CD4-positive, alpha-beta T cell treated with Interleukin-4 for 4 hours (primary cell): ENCODE measurements around the gene TRIP13.

Source experiments
- DNase-seq: peaks from one replicate; pipeline ENCODE4 v3.0.0-alpha.2; 2020

TRIP13 gene

DNA sequence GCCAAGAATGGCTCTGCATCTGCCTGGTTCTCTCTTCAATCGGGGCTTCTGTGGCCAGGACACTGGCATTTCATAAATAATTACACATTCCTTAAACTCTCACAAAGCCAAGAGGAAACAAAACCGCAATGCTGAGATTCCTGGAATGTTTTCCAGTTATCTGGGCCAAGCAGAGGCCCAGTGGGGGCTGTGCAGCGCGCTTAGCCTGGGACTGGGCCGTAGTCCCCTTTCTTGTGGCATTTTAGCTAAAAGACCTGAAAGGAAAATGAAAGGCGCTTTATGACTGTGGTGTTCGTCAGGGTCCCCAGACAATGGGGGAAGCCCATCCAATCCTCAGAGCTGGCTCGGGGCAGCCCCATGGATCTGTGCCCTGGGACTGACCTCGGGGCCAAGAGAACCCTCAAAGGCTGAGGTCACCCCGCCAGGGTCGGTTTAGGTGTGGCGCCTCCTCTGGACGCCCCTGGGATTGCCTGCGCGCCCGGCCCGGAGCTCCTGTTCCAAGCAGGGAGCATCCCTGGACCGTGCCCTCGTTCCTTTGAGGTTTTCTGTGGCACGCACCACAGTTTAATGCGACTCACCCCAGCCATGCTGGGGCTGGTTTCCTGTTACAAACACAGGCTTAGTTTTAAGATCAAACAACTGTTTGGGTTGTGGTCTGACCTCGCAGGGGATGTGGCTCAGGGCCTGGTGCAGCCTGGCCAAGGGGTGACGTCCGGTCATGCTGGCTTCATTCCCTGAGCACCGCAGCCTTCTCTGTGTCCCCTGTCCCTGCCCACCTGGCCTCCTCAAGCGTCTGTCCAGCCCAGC lies 64.5 kb downstream of the TRIP13 start:
- DNase-seq = no peak

DNA sequence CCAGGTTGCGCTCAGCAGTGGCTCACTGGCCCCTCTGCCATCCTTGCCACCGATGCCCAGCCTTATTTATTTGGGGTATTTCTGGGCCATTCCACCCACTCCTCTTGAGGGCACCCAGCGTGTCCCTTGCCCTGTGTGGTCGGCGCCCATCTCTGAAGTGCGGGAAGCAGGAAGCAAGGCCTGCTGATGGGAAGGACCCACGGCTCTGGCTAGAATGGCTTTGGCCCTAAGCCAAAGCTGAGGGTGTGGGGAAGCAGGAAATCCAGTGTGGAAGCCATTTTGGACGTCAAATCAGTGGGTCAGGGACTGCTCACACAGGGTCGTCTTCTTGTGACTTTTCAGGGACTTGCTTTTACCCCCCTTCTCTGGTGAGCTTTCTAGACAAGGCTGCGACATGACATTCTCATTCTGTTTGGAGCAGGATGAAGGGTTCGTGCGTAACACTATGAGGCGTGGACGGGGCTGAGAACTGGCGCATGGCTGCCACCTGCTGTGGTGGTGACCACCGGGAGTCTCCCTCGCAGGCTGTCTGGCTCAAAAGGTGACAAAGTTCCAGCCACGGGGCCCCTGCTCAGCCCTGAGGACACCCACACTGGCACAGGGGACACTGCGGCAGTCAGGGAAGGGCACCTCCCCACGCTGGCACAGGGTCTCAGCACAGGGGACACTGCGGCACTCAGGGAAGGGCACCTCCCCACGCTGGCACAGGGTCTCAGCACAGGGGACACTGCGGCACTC lies 65.2 kb downstream of the TRIP13 start:
- DNase-seq = no peak

DNA sequence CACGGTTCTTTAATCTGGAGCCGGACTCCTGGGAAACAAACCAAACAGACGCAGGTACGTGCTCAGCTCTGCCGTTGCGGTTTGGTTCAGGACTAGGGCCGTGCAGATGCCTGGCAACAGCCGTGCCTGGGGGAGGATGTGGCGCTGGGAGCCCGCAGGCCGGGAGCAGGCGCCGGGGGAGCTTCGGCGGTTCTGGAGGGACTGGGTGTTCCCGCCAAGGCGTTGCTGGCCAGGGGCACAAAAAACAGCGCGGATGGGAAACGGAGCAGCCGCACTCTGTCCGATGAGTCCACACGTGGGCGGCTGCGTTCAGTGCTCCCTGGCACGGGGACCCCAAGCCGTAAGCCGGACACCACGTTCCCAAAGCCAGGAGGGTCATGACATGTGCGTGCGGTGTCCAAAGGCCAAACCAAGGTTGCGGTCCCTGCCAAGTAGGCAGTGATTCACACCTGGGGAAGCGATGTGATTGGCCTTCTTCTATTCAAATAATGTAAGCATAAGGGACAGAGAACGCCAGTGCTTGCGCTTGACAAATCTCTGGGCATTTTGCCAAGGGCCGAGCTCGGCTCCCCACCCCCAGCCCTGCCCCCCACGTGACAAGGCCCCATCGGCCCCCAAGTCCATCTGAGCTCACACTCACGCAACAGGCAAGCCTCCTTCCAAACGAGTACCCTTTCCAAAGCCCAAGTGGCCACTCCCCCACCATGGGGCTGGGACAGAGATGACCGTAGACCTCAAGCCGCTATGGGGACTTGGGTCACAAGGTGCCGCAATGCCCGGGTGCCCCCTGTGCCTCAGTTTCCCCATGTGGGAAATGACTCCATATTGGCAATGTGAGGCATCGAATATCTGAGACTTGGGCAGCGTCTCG lies 66.3 kb downstream of the TRIP13 start:
- DNase-seq = no peak

DNA sequence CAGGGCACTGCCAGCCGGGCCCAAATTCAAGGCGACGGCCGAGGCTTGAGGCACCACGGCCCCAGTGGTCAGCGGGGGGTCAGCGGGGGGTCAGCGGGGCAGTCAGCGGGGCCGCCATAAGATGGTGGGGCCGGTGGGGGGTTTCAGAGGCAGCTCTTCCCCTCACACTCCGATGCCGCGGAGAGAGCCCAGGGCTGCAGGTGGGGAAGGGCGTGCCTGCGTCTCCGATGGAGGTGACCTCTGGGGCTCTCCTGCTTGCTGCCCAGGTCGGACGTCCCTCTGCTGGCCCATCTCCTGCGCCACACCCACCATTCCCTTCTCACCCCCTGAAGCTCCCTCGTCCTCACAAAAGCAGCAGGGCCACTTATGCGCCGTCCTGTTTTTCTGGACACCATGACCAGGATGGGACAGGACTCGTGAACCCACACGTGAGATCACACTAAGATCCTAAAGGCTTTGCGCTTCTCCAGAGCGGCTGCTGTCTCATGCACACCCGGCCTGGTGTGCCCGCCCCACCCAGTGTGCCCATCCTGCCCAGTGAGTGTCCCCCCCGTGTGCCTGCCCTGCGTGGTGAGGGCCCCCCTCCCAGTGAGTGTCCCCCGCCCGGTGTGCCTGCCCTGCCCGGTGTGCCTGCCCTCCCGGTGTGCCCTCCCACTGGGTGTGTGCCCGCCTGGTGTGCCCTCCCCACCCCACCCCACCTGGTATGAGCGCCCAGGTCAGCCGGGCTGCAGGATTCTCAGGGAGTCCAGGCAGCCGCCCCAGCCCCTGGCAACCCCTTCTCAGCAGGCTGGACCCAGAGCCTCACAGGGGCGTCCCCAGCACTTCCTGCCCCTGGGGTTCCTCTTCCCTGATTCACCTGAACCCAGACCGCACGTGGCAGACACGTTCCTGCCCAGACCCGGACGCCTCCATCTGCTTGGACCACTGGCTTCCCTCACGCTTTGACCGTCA lies 67.2 kb downstream of the TRIP13 start:
- DNase-seq = no peak

DNA sequence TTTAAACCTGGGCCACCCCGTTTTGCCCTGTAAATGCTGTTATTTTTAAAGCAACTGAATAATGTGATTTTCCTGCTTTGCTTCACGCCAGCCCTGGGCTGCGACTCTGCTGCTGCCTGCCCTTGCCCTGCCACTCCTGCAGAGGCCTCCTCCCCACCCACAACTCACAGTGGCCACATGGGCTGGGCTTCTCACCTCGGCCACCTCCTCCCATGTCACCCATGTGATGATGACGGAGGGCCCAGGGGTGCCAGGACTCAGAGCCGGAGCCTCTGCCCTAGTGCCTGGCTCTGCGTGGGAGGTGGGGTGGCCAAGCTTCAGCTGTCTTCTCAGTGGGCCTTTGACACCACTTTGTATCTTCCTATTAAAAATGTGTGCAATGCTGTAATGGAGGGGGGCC lies 67.9 kb downstream of the TRIP13 start:
- no peak for DNase-seq

DNA sequence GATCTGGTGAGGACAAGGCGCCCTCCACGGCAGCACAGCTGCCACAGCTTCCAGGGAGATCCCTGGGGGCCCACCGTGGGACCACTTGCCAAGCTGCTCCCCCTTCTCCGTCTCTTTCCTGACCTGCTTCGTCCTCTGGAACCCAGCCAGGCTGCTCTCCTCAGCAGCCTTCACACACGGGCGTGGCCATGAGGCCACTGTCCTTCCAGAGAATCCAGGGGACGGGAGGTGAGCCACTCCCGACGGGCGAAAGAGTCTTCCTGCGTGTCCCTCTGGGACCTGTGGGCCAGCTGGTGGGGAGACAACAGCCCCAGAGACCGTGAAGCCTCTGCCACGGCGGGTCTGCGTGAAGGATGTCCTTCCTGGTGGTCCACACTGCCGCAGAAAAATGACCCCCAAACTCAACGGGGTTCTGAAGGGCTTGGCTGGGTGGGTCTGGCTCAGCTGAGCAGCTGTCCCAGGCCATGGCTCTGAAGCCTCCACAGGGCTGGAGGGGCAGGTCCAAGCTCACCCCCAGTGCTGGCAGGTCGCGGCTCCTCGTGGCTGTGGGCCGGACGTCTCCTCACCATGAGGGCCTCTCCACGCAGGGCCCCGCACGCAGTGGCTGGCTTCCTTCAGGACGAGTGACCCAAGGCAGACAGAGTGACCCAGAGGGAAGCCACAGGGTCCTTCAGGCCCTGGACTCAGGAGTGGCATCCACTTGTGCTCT lies 68.5 kb downstream of the TRIP13 start:
- no peak for DNase-seq

DNA sequence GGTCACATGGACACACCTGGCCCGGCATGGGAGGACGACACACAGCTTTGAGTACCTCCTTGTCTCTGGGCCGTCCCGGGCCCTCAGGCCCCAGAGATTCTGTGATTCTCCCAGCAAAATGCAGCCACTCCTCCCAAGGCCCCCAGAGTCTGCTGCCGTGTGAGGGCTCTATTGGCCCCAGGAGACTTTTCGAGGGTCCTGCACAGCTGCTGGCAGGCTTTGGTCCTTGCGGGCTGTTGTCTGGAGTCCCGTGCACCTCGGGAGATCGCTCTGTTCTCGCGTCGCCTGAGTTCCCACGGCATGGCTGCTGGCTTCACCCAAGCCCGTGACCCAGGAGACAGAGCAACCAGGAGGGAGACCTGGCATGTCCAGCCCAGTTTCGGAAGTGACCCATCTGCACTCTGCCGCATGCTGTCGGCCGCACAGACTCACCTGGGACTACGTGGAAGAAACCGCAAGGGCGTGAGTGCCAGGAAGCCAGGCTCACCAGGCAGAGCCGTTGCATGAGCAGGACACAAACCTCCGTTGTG lies 69.1 kb downstream of the TRIP13 start:
- DNase-seq = no peak

DNA sequence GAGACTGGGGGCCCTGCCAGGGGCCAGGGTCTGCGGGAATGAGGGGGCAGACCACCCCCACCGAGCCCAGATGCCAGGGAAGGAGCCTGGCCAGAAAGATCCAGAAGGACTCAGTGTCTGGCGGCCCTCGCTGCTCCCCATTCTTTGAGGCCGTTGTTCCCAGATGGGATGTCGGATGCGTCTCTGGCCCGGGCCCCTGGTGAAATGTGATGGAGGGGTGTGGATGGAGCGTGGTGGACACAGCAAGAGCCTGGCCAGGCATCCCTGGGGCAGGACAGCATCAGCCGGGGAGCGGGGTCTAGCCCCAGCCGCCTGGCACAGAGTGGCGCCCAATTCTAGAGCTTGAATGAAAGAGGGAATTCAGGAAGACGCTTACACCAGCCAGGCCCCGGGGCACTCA lies 69.7 kb downstream of the TRIP13 start:
- no peak for DNase-seq

DNA sequence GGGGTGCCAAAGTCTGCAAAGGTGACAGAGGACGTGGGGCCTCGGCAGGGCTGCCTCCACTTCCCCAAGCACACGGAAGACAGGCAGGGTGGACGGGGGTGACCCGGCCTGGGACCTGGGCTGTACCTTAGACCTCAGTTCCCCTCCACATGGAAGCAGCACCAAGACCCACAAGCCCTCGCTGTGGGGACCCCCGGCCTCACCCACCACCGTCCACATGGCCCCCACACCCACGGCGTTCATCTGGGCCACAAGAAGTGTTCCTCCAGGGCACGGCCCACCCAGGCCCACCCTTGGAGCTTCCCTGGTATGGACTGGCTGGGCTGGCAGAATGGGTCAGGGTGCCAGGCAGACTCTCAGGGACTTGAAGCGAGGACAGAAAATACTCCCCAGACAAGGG lies 70.1 kb downstream of the TRIP13 start:
- no peak for DNase-seq

DNA sequence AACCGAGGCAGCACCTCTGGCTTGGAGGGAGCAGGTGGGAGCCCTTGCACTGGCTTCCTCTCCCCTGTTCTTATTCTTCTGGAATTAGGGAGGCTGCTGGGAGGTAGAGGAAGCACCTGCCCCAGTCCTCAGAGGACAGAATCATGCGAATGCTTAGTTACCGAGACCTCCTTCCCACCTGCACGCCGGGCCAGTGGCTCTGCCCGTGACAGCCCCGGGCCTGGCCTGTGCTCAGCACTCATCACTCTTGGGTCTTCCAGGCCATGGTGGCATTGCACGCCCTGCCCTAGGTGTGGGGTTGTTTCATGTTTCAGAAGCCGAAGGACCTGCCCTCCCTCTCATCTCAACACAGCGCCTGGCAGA lies 70.6 kb downstream of the TRIP13 start:
- no peak for DNase-seq

DNA sequence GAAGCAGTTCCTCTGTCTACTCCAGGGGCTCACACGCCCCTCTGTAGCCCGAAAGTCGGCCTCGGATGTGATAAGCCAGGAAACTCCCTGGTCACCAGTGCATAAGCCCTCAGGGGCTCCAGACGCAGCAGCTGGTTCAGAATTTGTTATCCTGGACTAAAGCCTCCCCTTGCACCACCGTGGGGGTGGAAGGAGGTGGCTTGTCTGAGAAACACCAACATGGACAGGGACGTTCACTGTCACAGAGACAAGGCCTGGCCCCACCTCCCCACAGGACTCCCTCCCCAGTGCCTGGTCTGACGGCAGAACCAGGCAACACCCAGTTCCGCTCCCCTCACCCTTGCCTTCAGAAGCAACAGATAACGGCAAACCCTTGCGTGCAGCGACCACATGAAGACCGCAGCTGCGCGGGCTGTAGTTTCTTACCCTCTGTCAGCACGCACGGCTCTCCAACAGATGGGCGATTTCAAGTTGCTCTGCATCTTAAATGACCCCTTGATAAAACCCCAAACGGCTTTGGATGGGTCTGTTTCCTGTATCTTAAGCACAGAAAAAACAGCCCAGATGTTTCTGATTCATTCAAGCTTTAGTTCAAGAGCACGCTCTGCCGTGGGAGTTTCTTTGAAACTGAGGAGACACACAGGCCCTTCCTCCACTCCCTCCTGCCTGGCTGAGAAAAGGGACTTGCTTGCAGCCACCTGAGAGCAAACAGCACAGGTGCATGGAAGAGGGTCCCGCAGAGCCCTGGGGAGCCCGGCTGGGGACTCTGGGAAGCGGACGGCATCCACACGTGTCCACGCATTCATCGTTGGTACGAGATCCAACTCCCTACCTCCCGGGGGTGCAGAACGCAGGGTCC lies 71.2 kb downstream of the TRIP13 start:
- DNase-seq = peak; percentile 1

DNA sequence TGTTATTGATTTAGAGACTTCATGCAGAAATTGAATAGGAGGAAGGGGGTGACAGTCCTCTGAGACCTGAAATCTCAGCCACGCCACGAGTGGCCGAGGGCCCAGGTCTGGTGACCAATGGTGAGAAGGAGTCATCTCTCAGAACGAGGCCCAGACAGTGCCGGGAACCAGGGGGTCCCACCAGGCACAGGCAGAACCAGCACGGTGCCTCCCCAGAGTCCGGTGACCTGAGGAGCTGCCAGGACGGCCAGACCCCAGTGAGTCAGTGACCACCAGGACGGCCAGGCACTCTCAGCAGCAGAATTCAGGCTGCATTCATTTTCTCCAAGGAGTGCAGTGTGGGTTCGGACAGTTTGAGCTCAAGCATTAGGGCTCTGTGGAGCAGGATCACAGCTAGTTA lies 72.1 kb downstream of the TRIP13 start:
- no peak for DNase-seq

DNA sequence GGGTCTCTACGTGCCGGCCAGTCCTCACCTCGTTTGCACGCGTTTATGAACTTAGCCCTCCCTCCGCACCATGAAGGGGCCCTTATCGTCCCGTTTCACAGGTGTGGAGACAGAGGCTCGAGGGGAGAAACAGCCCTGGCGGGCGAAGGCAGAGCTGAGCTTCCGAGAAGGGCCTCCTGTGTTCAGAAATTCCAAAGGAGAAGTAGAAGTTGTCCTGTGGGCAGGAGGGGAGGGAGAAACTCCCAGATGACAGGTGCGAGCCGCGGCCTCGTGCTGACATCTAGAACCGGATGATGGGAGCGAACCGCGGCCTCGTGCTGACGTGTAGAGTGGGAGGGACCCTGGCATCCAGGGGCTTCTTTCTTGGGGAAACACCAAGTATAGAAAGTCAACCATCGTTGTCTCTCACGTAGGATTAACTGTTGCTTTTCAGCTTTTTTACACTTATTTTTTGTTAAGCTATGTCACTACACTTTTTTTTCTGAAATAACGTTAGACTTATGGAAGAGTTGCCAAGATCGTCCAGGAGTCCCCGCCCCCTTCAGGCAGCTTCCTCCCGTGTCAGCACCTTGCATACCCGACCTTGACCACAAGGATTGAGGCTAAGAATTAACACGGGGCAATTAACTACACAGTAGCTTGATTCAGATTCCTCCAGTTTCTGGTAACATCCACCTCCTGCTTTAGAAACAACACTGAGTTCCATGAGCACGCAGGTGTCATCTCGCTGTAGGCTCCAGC lies 73.1 kb downstream of the TRIP13 start:
- no peak for DNase-seq

DNA sequence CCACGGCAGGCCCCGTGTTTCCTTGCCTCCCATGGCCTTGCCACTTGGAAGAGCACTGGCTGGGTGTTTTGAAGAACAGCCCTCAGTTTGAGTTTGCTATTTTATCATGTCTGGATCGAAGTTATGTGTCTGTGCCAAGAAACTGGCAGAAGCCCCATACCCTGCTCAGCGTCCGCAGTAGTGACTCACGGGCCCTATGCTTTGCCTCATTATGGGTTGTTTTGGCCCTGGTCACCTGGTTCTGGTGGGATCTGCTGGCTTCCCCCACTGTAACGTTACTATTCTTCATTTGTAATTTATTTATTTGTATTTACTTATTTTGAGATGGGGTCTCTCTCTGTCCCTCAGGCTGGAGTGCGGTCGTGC lies 73.6 kb downstream of the TRIP13 start:
- DNase-seq = no peak

DNA sequence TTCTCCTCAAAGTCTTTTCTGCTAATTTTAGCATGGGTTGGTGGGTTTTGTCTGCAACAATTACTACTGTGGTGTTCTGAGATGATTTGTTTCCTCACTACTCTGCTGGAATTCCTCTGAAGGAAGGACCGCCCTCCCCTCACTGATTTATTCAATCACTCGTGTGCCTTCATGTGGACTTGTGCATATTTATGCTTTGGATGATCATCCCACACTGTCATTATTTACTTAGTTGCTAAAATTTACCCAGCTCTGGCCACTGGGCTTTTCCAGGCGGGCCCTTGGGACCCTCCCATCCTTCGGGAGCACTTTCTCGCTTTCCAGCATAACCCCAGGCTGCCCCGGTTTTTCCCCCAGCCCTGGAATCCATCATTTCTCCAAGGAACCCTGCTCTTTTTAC lies 74.3 kb downstream of the TRIP13 start:
- no peak for DNase-seq
